HepG2 (cell line): ENCODE data around the gene MED25. TPM values are rescaled to one million over a fixed set of nuclear protein-coding genes. Genes with fewer than 3 reads are reported as not detected.

ENCODE experiments used
- CCDC6 ChIP-seq: sonication (generic); formaldehyde crosslinking; IDR thresholded peaks from 2 replicates; pipeline ENCODE4 v1.8.1; 2022; ENCODE audit warnings: mild to moderate bottlenecking, missing genetic modification reagents, moderate library complexity
- FOXP1 ChIP-seq, 2 experiments: fragments of 450-650 bp in 1 of 2; IDR thresholded peaks; 2 replicates each; pipeline ENCODE4 v1.6.1; 2017 to 2018; ENCODE audit warnings: antibody characterized with exemption in 1 of 2
- MAZ ChIP-seq, 2 experiments: sonication (generic) in 1 of 2; formaldehyde crosslinking in 1 of 2; IDR thresholded peaks; 2 replicates each; pipeline versions ENCODE4 v1.5.0 to v1.6.1; 2012 to 2020; ENCODE audit warnings: low read depth in 2 of 2, mild to moderate bottlenecking in 2 of 2, borderline replicate concordance in 1 of 2, improper control_type of control experiment in 1 of 2, low read length in 1 of 2, missing genetic modification reagents in 1 of 2, moderate library complexity in 1 of 2
- MIER2 ChIP-seq: IDR thresholded peaks from 2 replicates; pipeline ENCODE4 v1.6.1; 2016; ENCODE audit warnings: missing biosample characterization, missing genetic modification reagents
- NPAS2 ChIP-seq: sonication (generic); formaldehyde crosslinking; IDR thresholded peaks from 2 replicates; pipeline ENCODE4 v1.8.0; 2022; ENCODE audit warnings: mild to moderate bottlenecking, missing genetic modification reagents, borderline replicate concordance
- POLR2AphosphoS5 ChIP-seq: IDR thresholded peaks from 2 replicates; pipeline ENCODE4 v1.6.1; 2012; ENCODE audit warnings: low read depth, low read length
- SOX5 ChIP-seq: IDR thresholded peaks from 2 replicates; pipeline ENCODE4 v1.6.1; 2016; ENCODE audit warnings: borderline replicate concordance
- SPEN ChIP-seq: sonication (generic); formaldehyde crosslinking; IDR thresholded peaks from 2 replicates; pipeline ENCODE4 v1.5.1; 2020; ENCODE audit warnings: low read depth, mild to moderate bottlenecking, missing genetic modification reagents
- ZBTB38 ChIP-seq: sonication (generic); formaldehyde crosslinking; IDR thresholded peaks from 2 replicates; pipeline ENCODE4 v1.5.1; 2020; ENCODE audit warnings: mild to moderate bottlenecking, missing genetic modification reagents
- ZNF34 ChIP-seq: sonication (generic); formaldehyde crosslinking; IDR thresholded peaks from 2 replicates; pipeline ENCODE4 v1.4.0; 2020; ENCODE audit warnings: mild to moderate bottlenecking, missing genetic modification reagents, borderline replicate concordance
- ZNF44 ChIP-seq: sonication (generic); formaldehyde crosslinking; IDR thresholded peaks from 2 replicates; pipeline ENCODE4 v1.5.1; 2020; ENCODE audit warnings: mild to moderate bottlenecking, missing genetic modification reagents
- ZNF570 ChIP-seq: sonication (generic); formaldehyde crosslinking; IDR thresholded peaks from 2 replicates; pipeline ENCODE4 v1.4.0; 2020; ENCODE audit warnings: mild to moderate bottlenecking, missing genetic modification reagents, borderline replicate concordance
- ZNF598 ChIP-seq: sonication (generic); formaldehyde crosslinking; IDR thresholded peaks from 2 replicates; pipeline ENCODE4 v1.5.1; 2020; ENCODE audit warnings: mild to moderate bottlenecking, missing genetic modification reagents, borderline replicate concordance
- ZNF678 ChIP-seq: sonication (generic); formaldehyde crosslinking; IDR thresholded peaks from 2 replicates; pipeline ENCODE4 v1.4.0; 2020; ENCODE audit warnings: mild to moderate bottlenecking, missing genetic modification reagents
- ZNF724P ChIP-seq: sonication (generic); formaldehyde crosslinking; IDR thresholded peaks from 2 replicates; pipeline ENCODE4 v1.8.0; 2022; ENCODE audit warnings: missing genetic modification reagents, borderline replicate concordance
- ZZZ3 ChIP-seq: sonication (generic); formaldehyde crosslinking; IDR thresholded peaks from 2 replicates; pipeline ENCODE4 v1.4.0; 2020; ENCODE audit warnings: missing genetic modification reagents, mild to moderate bottlenecking, borderline replicate concordance
- polyA plus RNA-seq, 8 experiments: library from polyadenylated mRNA; depleted of rRNA in 3 of 8; stranded (reverse) in 7 of 8; unstranded in 1 of 8; fragments of >200 nt; fragmentation: Illumina TruSeq in 4 of 8; extraction: Trizol in 4 of 8; gene quantifications; 2 replicates each; pipeline versions ENCODE4 v1.2.1 to v1.2.3, GENCODE V29; 2011 to 2016; ENCODE audit warnings: low read depth in 4 of 8, missing spikeins in 1 of 8, mixed read lengths in 1 of 8; ENCODE audit not compliant: insufficient read depth in 1 of 8
- total RNA-seq, 5 experiments: library from RNA; depleted of rRNA; stranded (reverse); fragments of >200 nt; fragmentation: Illumina TruSeq; extraction: Trizol; gene quantifications; 2 replicates each; pipeline ENCODE4 v1.2.3, GENCODE V29; 2016; ENCODE audit warnings: low read depth in 1 of 5
- TF ChIP-seq, protein P1 (sequence below): sonication (generic); formaldehyde crosslinking; IDR thresholded peaks from 2 replicates; pipeline ENCODE4 v1.9.0; 2021; ENCODE audit warnings: missing genetic modification reagents, borderline replicate concordance
- TF ChIP-seq, protein P2 (sequence below): sonication (generic); formaldehyde crosslinking; conservative IDR thresholded peaks from 2 replicates; pipeline ENCODE4 v1.8.0; 2022; ENCODE audit warnings: low read depth, missing genetic modification reagents
- TF ChIP-seq, protein P3 (sequence below): sonication (generic); formaldehyde crosslinking; IDR thresholded peaks from 2 replicates; pipeline ENCODE4 v1.4.0; 2020; ENCODE audit warnings: missing genetic modification reagents

Gene MED25
- total and polyA plus RNA-seq, 2 of the 13 experiments (the other 11 are each of a cell fraction or from before 2014, with no cell fraction given), result 11.1 to 15.1 TPM

DNA sequence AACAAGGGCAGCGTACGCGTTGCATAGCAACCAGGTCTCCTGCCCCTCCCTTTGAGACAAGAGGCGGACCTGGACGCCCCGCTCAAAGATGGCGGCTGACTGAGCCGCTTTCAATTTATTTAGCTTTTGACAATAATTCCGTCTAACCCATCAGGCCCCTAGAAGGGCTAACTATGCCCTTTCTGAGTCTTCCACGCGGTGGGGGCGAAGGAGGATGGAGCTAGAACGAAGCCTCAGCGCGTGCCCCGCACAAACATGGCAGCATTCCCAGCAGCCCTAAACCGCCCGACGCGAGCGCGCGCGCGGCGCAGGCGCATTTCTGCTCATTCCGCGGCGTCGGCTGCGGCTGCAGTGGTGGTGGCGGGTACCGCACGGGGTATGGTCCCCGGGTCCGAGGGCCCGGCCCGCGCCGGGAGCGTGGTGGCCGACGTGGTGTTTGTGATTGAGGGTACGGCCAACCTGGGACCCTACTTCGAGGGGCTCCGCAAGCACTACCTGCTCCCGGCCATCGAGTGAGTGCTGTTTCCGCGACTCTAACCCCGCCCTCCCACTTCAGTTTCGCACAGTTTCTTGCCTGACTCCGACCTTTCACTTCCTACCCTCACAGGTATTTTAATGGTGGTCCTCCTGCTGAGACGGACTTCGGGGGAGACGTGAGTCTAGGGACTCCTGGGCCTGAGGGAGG is at the start of gene MED25 (continued):
- TF ChIP-seq ZZZ3 (CRISPR knock-in tag) (0 out of 2 replicates have a peak, but pooled peaks have one; percentile 55), ZBTB38 (CRISPR knock-in tag) (0 out of 2 replicates have a peak, but pooled peaks have one; percentile 16), NPAS2 (CRISPR knock-in tag) (no peak), SOX5 (CRISPR knock-in tag) (no peak), ZNF570 (no peak), FOXP1 (IDR thresholded peaks at IDR 0.05) (no peak), FOXP1 (CRISPR knock-in tag; IDR thresholded peaks at IDR 0.05) (no peak), ZNF598 (CRISPR knock-in tag) (0 out of 2 replicates have a peak, but pooled peaks have one; percentile 25), MAZ (IDR thresholded peaks at IDR 0.05; ENCODE audit: borderline replicate concordance, low read depth, low read length) (no peak), MAZ (CRISPR knock-in tag; IDR thresholded peaks at IDR 0.05; ENCODE audit: low read depth) (peak; percentile 67; the same call in 1 of the 2 replicates), ZNF44 (CRISPR knock-in tag) (no peak), ZNF34 (CRISPR knock-in tag) (no peak), POLR2AphosphoS5 (peak; percentile 63), MIER2 (CRISPR knock-in tag) (no peak), CCDC6 (CRISPR knock-in tag) (no peak), SPEN (peak; percentile 59; the same call in 1 of the 2 replicates), ZNF724P (no peak), ZNF678 (CRISPR knock-in tag) (no peak)
- TF ChIP-seq, protein P1, sequence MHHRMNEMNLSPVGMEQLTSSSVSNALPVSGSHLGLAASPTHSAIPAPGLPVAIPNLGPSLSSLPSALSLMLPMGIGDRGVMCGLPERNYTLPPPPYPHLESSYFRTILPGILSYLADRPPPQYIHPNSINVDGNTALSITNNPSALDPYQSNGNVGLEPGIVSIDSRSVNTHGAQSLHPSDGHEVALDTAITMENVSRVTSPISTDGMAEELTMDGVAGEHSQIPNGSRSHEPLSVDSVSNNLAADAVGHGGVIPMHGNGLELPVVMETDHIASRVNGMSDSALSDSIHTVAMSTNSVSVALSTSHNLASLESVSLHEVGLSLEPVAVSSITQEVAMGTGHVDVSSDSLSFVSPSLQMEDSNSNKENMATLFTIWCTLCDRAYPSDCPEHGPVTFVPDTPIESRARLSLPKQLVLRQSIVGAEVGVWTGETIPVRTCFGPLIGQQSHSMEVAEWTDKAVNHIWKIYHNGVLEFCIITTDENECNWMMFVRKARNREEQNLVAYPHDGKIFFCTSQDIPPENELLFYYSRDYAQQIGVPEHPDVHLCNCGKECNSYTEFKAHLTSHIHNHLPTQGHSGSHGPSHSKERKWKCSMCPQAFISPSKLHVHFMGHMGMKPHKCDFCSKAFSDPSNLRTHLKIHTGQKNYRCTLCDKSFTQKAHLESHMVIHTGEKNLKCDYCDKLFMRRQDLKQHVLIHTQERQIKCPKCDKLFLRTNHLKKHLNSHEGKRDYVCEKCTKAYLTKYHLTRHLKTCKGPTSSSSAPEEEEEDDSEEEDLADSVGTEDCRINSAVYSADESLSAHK, result no peak
- TF ChIP-seq, protein P2, sequence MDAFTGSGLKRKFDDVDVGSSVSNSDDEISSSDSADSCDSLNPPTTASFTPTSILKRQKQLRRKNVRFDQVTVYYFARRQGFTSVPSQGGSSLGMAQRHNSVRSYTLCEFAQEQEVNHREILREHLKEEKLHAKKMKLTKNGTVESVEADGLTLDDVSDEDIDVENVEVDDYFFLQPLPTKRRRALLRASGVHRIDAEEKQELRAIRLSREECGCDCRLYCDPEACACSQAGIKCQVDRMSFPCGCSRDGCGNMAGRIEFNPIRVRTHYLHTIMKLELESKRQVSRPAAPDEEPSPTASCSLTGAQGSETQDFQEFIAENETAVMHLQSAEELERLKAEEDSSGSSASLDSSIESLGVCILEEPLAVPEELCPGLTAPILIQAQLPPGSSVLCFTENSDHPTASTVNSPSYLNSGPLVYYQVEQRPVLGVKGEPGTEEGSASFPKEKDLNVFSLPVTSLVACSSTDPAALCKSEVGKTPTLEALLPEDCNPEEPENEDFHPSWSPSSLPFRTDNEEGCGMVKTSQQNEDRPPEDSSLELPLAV, result no peak
- TF ChIP-seq, protein P3, sequence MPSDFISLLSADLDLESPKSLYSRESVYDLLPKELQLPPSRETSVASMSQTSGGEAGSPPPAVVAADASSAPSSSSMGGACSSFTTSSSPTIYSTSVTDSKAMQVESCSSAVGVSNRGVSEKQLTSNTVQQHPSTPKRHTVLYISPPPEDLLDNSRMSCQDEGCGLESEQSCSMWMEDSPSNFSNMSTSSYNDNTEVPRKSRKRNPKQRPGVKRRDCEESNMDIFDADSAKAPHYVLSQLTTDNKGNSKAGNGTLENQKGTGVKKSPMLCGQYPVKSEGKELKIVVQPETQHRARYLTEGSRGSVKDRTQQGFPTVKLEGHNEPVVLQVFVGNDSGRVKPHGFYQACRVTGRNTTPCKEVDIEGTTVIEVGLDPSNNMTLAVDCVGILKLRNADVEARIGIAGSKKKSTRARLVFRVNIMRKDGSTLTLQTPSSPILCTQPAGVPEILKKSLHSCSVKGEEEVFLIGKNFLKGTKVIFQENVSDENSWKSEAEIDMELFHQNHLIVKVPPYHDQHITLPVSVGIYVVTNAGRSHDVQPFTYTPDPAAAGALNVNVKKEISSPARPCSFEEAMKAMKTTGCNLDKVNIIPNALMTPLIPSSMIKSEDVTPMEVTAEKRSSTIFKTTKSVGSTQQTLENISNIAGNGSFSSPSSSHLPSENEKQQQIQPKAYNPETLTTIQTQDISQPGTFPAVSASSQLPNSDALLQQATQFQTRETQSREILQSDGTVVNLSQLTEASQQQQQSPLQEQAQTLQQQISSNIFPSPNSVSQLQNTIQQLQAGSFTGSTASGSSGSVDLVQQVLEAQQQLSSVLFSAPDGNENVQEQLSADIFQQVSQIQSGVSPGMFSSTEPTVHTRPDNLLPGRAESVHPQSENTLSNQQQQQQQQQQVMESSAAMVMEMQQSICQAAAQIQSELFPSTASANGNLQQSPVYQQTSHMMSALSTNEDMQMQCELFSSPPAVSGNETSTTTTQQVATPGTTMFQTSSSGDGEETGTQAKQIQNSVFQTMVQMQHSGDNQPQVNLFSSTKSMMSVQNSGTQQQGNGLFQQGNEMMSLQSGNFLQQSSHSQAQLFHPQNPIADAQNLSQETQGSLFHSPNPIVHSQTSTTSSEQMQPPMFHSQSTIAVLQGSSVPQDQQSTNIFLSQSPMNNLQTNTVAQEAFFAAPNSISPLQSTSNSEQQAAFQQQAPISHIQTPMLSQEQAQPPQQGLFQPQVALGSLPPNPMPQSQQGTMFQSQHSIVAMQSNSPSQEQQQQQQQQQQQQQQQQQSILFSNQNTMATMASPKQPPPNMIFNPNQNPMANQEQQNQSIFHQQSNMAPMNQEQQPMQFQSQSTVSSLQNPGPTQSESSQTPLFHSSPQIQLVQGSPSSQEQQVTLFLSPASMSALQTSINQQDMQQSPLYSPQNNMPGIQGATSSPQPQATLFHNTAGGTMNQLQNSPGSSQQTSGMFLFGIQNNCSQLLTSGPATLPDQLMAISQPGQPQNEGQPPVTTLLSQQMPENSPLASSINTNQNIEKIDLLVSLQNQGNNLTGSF, result 0 out of 2 replicates have a peak, but pooled peaks have one; percentile 47
